ENCODE results near the gene NAGK.
"Not testable (repeated sequence)": the region's sequence is repeated elsewhere in the genome, so short reads cannot be mapped to it uniquely, and the experiment has no call there.

Gene NAGK

DNA sequence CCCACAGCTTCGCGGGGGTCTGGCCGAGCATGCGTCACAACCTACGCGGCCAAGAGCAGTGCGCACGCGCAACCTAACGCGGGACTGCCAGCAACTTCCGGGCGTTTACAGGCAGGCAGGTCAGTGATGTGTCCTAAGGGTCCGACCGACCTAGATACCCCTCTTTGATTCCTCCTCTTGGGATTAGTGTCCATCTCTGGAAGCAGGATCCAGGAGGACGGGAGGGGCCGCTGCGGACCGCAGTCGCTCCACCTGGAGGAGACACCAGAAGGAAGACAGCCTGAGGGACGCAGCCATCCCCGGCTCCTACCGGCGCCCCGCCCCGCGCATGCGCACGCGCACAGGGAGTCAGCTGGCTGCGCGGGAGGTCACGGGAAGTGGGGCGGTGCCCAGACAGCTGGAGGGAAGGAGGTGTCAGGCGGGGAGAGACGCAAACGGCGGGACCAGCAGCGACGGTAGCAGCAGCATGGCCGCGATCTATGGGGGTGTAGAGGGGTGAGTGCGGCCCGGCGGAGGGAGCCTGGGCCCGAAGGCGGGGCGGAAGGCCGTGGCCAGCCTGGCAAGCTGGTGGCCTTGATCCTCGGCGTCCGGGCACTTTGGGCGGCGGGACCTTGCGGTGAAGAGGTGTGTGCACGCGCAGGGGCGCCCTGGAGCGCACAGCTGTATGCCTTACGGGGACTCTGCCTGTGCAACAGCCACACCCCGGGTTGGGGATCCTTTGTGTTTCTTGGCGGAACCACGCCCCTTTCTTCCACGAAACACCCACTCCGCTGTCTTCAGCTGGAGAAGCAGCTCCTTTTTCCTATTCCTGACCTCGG lies at the start of gene NAGK:
Gene NAGK (plus strand): TSS at position 431 of the 818 bp plus-strand sequence. CDS start 36 bp downstream, at position 467.
- DNase-seq (ENCODE audit: low read depth) = peak; percentile 70

DNA sequence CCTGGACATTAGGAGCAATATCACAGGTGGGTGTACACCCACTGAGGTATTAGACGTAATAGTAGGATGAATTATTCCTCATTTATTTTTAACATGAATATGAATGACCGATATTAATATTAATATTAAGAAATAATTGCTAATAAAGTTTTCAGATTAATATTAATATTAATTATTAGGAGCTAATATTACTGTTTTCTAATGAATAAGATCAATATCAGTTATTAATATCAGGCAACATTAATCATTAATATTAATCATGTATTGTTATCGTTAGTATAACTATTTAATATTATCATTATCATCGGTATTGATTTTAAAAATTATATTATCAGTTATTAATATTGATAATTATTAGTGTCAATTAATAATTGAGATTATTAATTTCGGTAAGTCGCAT lies 48.5 kb upstream of the NAGK start:
- not testable (repeated sequence) for DNase-seq (ENCODE audit: low read depth)

DNA sequence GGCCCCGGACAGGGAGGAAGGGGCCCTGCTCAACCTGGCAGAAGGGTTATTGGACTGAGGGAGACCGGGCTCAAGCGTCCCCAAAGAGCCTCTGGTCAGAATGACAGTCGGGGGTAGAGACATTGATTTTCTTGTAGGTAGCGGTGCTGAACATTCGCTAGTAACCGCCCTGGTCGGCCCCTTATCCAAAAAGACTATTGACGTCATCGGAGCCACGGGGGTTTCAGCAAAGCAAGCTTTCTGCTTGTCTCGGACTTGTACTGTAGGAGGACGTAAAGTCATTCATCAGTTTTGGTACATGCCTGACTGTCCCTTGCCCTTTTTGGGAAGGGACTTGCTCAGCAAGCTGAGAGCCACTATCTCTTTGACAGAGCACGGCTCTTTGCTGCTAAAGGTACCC lies 47.1 kb upstream of the NAGK start:
- not testable (repeated sequence) for DNase-seq (ENCODE audit: low read depth)

DNA sequence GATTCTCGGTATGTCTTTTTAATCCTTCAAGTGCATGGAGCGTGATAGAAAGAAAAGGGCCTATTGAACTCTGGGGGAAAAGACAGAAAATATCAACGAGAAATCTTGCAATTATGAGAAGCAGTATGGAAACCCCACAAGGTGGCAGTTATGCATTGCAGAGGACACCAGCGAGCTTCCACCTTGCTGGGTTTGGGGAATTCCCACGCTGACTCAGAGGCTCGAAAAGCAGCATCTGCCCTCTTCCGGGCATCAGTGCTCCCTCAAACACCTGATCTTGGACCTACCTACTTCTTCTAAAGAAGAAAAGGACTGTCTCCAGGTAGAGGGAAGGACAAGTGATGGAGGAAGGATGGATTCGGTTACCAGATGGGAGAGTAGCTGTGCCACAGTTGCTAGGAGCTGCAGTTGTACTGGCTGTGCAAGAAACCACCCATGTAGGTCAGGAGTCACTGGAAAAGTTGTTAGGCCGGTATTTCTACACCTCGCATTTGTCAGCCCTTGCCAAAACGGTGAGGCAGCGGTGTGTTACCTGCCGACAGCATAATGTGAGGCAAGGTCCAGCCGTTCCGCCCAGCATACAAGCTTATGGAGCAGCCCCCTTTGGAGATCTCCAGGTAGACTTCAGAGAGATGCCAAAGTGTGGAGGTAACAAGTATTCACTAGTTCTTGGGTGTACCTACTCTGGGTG lies 44.8 kb upstream of the NAGK start:
- not testable (repeated sequence) for DNase-seq (ENCODE audit: low read depth)

DNA sequence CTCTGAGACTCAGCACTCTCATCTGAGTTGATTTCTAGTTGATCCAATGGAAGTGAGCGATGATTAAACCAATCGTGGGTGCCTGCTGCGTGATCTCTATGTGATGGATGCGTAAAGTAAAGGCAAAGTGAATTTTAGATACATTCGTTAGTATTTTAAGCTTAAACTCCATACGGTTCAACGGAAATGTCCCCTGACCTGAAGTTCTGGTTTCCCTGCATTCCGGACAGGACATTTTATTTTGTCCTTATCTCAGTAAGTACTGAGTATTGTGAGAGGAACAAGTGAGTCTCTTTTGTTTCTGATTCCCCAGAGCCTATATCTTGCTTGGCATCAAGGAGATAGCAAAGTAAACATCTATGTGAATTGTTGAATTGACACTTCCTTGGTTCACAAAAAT lies 32.2 kb upstream of the NAGK start:
- not testable (repeated sequence) for DNase-seq (ENCODE audit: low read depth)

DNA sequence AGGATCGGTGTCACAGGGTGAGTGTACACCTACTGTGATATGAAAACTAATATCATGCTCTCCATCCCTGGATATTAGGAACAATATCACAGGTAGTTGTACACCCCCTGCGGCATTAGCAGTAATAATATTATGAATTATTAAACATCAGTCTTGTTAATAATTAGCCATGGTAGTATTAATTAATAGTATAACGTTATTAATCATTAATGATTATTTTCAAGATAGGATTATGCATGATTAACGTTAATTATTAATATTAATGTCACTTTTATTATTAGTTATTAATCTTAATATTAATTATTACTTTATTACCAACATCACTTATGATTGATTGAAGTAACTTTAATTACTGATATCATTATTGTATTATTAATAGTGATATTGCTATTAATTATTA lies 26.2 kb upstream of the NAGK start:
- no peak for DNase-seq (ENCODE audit: low read depth)

DNA sequence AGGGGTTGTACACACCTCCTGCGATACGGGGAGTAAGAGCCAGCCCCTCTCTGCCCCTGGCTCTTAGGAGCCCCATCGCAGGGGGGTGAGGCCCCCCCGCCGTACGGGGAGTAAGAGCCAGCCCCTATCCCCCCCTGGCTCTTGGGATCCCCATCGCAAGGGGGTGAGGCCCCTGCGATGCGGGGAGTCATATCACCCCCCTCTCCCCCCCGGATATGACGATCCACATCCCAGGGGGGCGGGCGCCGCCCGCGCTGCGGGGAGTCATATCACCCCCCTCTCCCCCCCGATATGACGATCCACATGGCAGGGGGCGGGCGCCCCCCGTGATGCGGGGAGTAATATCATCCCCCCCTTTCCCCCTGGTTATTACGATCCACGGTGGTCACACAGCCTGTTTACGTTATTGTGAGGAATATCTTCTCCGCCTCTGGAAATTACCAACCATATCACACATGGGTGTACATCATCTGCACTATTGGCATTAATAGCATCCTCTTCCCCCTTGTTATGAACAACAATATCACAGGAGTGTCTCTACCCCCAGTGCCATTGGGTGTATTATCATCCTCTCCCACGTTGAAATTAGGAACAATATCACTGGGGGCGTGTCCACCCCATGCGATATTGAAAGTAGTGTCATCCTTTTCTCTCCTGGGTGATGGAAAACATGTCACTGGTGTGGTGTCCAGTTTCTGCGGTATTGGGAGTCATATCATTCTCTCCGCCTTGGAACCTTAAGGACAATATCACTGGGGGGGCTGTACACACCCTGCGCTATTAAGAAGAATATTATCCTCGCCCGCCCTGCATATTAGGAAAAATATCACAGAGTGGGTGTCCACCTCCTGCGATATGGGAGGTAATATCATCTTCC lies 24.7 kb upstream of the NAGK start:
- no peak for DNase-seq (ENCODE audit: low read depth)

DNA sequence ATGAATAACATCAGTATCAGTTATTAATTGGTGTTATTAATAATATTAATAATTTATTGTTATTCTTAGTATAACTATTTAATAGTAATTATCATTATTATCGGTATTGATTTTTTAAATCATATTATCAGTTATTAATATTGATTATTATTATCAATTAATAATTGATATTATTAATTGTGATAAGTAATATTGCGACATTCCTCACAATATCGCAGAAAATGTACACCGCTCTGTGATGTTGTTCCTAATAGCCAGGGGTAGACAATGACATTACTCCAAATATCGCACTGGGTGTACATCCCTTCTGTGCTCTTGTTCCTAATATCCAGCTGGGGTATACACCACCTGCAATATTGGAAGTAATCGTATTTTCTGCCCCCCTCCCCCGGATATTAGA lies 23.3 kb upstream of the NAGK start:
- no peak for DNase-seq (ENCODE audit: low read depth)

DNA sequence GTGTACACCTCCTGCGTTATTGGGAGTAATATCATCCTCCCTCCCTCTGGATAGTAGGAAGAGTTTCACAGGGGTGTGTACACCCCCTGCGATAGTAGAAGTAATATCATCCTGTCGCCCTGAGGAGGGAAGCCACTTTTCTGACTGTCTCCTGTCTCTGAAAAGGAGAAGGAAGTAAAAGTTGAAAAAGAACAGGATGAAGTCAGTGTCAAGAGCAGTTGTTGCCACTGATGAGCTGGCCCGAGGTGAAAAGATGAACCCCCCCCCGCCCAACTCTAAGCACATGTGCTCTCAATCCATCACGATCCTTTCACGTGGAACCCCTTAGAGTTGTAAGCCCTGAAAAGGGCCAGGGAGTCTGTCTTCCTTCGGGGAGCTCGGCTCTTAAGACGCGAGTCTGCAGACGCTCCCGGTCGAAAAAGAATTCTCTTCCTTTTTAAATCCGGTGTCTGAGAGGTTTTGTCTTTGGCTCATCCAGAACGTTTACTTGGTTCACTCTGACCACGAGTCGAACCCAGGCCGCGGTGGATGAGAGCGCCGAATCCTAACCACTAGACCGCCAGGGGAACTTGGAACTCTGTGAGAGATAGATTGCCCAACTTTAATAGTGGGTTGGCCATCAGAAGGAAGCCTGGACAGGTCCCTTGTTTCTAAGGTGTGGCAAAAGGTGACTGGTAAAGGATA lies 22.4 kb upstream of the NAGK start:
- DNase-seq (ENCODE audit: low read depth) = no peak

DNA sequence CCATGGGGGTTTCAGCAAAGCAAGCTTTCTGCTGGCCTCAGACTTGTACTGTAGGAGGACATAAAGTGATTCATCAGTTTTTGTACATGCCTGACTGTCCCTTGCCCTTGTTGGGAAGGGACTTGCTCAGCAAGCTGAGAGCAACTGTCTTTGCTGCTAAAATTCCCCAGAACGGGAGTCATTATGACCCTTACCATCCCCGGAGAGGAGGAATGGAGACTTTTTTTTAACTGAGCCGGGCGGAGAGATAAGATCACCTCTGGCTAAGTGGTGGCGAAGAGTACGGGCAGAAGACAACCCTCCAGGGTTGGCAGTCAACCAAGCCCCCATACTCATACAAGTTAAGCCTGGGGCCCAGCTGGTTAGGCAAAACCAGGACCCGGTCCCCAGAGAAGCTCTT lies 20.4 kb upstream of the NAGK start:
- DNase-seq (ENCODE audit: low read depth) = no peak

DNA sequence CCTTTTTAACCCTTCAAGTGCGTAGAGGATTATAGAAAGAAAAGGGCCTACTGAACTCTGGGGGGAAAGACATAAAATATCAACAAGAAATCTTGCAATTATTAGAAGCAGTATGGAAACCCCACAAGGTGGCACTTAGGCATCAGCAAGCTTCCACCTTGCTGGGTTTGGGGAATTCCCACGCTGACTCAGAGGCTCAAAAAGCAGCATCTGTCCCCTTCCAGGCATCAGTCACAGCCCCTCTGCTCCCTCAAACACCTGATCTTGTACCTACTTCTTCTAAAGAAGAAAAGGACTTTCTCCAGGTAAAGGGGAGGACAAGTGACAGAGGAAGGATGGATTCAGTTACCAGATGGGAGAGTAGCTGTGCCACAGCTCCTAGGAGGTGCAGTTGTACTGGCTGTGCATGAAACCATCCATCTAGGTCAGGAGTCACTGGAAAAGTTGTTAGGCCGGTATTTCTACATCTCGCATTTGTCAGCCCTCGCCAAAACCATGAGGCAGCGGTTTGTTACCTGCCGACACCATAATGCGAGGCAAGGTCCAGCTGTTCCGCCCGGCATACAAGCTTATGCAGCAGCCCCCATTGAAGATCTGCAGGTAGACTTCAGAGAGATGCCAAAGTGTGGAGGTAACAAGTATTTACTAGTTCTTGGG lies 18.6 kb upstream of the NAGK start:
- not testable (repeated sequence) for DNase-seq (ENCODE audit: low read depth)

DNA sequence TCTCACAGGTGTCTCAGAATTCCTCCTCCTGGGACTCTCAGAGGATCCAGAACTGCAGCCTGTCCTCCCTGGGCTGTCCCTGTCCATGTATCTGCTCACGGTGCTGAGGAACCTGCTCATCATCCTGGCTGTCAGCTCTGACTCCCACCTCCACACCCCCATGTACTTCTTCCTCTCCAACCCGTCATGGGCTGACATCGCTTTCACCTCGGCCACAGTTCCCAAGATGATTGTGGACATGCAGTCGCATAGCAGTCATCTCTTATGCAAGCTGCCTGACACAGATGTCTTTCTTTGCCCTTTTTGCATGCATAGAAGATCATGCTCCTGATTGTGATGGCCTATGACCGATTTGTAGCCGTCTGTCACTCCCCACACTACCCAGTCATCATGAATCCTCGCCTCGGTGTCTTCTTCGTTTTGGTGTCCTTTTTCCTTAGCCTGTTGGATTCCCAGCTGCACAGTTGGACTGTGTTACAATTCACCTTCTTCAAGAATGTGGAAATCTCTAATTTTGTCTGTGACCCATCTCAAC lies 13.2 kb upstream of the NAGK start:
- not testable (repeated sequence) for DNase-seq (ENCODE audit: low read depth)

DNA sequence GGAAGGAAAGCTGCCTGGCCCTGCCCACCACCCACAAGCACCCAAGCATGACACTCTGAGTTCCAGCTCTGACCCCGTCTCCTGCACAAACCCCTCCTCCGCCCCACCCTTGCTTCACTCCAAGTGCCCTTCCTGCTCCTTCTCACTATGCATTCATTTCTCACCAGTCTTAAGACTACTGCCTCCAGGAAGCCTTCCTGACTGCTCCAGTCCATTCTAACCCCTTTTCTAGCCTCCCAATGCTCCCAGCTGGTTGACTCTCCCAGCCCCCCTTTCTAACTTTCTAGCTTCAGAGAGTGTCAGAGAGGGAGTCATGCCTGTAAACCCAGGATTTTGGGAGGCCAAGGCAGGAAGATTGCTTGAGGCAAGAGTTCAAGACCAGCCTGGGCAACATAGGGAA lies 8.2 kb upstream of the NAGK start:
- DNase-seq (ENCODE audit: low read depth) = no peak

DNA sequence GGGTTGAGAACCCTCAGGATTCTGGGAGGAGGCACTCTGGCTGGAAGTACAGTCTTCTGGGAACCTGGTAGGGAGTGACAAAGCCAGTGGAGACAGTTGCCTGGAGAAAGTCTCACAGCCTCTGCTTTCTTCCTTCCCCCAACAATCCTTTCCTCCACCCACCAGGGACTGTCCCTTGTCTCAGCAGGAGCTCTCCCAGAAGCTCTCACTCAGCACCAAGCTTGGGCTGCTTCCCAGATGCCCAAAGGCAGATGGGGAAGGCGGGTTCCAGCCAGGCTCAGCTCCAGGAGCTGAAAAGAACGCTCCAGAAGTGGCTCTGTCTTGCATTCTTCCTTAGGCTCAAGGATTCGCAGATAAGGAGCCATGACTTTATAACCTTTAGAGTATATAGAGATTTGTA lies 7.6 kb upstream of the NAGK start:
- no peak for DNase-seq (ENCODE audit: low read depth)

DNA sequence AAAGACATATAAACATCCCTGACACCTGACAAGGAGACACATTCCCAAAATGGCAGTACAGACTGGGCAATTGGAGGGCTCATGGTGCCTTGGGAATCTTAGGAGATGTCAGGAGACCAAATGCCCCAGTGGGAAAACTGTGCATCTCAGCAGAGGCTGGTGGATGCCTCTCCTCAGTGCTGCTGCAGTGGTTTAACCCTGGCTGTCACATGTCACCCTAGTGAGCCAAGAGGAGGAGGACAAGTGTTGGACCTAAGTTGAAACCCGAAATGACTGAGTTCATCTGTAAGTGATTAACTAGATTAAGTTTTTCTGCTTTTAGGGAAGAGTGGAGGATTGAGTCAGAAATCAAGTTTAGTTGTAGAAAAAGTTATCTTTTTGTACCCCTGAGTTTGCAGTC lies 5.2 kb upstream of the NAGK start:
- no peak for DNase-seq (ENCODE audit: low read depth)

DNA sequence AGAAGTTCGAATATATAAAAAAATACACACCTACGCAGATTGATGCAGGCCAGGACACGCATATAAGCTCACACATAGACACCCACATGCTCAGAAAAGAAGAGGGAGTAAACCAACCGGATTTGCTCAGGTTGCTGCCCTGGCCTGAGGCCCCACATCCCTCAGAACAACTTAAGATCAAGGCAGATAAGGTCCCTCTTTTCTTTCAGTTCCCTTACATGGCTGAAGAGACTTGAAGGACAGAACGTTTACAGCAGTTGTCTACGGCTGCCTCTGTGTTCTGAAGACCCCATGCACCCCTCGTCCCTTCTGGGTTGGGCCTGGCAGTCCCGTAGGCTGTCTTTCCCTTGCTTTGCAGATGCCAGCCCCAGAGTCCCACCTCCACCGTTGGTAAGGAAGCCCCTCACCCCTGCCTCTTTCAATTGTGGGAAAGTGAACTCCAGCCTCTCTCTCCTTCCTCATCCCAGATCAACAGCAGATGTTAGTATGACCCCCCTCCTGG lies 4.3 kb upstream of the NAGK start:
- no peak for DNase-seq (ENCODE audit: low read depth)

DNA sequence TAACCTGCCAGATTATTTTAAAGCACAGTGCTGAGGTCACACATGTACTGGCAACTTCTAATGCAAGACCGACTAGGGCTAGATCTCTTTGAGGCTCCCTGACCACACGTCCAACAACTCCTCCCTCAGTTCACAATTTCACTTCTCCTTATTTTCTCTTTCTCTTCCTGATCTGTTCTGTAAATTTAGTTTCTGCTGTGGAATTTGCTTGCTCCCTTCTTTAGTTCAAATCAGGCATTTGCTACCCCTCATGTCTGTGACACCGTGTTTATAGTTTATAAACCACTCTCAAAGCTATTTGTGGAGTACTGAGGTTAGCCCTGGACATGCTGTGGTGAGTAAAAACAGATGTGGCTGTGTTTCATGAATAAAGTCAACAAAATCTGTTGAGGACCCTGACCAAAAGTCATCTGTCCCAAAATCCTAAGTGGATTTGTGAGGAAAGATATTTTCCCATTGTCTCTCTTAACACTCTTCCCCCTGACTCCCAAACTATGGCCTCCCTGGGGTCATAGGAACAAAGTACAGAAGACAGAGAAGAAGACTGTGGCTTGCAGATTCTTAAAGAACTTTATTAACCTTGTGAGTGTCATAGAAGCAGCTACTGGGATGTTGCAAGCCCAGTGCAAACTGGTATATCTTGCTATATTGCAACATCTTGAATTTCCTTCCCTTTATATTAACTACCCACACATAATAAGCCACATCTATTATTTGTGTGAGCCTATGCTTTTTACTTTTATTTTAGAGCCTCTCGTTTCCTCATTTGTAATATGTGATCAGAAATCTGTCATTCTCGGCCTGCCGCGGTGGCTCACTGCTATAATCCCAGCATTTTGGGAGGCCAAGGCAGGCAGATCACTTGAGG lies 3.5 kb upstream of the NAGK start:
- DNase-seq (ENCODE audit: low read depth) = no peak

DNA sequence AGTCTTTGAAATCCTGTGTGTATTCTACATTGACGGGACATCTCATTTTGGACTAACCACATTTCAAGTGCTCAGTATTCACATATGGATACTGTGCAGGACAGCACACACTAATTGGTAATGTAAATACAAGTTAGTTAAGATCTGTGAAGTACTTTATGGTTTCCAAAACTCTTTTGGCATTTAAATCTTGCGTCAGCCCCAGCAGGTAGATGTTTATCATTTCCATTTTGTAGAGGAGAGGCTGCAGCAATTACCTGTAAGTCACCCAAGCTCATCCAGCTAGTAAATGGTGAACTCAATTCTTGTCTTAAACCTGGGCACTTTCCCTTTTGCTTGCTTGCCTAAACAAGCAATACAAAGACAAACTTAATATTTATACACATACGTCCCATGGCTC lies 1.6 kb upstream of the NAGK start:
- DNase-seq (ENCODE audit: low read depth) = no peak

DNA sequence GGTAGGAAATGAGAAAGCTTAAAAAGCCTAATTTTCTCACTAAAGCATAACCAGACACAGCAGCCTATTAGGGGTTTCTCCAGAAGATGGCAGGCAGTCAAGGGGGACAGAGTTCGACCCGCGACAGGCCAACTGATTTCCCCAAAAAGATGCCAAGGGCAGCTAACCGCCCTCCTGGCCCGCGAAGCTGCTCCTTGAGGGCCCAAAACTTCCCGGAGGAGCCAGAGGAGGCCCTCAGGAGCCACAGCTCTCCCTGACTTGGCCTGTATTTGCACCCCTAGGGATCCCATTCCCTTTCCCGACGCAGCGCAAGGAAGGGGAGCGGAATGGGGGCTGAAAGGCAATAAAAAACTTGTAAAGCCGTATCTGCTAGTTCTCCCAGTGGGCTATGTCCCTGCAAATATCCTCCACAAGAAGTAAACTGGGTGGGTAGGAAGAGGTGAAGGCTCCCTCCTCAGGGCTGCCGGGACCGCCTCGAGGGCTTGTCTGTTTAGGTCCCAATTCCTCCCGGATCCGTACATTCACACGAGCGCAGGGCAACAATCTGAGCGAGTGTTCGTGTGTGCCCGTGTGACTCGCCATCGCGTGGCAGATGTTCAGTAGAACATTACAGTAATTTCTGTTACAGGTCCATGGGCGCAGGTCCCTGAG lies 756 bp upstream of the NAGK start:
- DNase-seq (ENCODE audit: low read depth) = no peak
